Mesothelial cell of epicardium (in vitro differentiated cells): ENCODE data around the gene PRSS56. TPM values are rescaled to one million over a fixed set of nuclear protein-coding genes. Genes with fewer than 3 reads are reported as not detected.

ENCODE experiments used
- DNase-seq, 2 experiments: peaks; one replicate each; pipeline ENCODE4 v3.0.0; 2021; ENCODE audit warnings: low spot score in 2 of 2; ENCODE audit not compliant: unreplicated experiment in 2 of 2
- H3K27ac Mint-ChIP-seq: 2 replicates; pipeline ENCODE4 v1.8.0; 2021; ENCODE audit warnings: mixed read lengths
- H3K27me3 Mint-ChIP-seq: 2 replicates; pipeline ENCODE4 v1.8.0; 2021; ENCODE audit warnings: low read depth, mixed read lengths
- H3K36me3 Mint-ChIP-seq: 2 replicates; pipeline ENCODE4 v1.8.0; 2021; ENCODE audit warnings: mixed read lengths
- H3K4me1 Mint-ChIP-seq: 2 replicates; pipeline ENCODE4 v1.8.0; 2021; ENCODE audit warnings: mixed read lengths
- H3K4me3 Mint-ChIP-seq: 2 replicates; pipeline ENCODE4 v1.8.0; 2021; ENCODE audit warnings: mild to moderate bottlenecking, moderate library complexity, mixed read lengths
- H3K9me3 Mint-ChIP-seq: 2 replicates; pipeline ENCODE4 v1.8.0; 2021; ENCODE audit warnings: mixed read lengths
- total RNA-seq: library from RNA; stranded (reverse); gene quantifications from 3 replicates; pipeline ENCODE4 v1.2.1, GENCODE V29; 2021
- TF ChIP-seq, protein P1 (sequence below): fragments of 200-600 bp; sonication (generic); IDR thresholded peaks from one replicate; pipeline ENCODE4 v1.5.0; 2021; ENCODE audit warnings: antibody characterized with exemption; ENCODE audit not compliant: unreplicated experiment

The PRSS56 gene
- total RNA-seq = 0.09 TPM in 1 of 3 replicates, not detected in the others

DNA sequence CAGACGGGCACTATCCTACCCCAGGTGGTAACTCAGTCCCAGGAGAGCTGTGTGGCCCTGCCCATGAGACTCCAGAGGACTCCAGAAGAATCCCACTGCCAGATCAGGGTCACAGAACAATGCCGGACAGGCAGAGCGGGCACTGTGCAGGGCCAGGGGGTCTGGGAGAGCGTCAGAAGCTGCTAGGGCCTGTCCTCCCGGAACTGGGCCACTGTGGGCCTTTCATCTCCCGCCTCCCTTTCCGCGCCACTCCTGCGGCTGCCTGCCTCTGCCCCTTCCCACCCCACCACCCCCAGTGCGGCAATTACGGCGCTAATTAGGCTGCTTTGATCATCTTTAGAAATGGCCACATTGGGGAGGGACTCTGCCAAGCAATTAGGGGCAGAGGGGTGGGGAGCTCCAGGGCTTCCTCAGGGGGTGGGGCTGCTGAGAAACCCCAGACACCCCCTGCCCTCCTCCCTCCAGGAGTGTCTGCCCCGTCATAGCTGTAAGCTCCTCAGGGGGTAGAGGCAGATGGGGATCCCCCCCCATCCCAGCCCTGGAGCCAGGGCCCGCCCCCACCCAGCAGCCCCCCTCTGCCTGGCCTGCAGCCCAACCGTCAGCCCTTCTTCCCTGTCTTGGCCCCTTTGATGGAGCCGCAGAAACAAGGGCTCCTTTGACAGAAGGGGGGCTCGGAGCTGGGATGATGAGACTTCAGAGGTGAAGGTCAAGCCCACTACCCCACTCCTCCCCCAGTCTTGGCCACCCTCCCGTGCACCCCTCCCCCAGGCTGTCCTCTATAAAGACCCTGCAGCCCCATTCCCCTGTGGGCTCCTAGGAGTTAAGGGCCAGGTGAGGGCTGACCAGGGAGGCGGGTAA lies at the start of gene PRSS56:
Gene PRSS56, plus strand, starts transcription at position 808 of the 858 bp plus-strand sequence. CDS start 211 bp downstream, outside the sequence.
- no peak for DNase-seq
- Mint-ChIP-seq H3K36me3 (no peaks in the 10 kb centered on the region), H3K27ac (no peak within 1 kb of the TSS), H3K9me3 (no peaks in the 10 kb centered on the region), H3K27me3 (peaks cover 74% of the 10 kb centered on the region), H3K4me1 (peaks cover 8% of the 10 kb centered on the region), H3K4me3 (no peak within 1 kb of the TSS)
- TF ChIP-seq, protein P1, sequence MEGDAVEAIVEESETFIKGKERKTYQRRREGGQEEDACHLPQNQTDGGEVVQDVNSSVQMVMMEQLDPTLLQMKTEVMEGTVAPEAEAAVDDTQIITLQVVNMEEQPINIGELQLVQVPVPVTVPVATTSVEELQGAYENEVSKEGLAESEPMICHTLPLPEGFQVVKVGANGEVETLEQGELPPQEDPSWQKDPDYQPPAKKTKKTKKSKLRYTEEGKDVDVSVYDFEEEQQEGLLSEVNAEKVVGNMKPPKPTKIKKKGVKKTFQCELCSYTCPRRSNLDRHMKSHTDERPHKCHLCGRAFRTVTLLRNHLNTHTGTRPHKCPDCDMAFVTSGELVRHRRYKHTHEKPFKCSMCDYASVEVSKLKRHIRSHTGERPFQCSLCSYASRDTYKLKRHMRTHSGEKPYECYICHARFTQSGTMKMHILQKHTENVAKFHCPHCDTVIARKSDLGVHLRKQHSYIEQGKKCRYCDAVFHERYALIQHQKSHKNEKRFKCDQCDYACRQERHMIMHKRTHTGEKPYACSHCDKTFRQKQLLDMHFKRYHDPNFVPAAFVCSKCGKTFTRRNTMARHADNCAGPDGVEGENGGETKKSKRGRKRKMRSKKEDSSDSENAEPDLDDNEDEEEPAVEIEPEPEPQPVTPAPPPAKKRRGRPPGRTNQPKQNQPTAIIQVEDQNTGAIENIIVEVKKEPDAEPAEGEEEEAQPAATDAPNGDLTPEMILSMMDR = no peak

DNA sequence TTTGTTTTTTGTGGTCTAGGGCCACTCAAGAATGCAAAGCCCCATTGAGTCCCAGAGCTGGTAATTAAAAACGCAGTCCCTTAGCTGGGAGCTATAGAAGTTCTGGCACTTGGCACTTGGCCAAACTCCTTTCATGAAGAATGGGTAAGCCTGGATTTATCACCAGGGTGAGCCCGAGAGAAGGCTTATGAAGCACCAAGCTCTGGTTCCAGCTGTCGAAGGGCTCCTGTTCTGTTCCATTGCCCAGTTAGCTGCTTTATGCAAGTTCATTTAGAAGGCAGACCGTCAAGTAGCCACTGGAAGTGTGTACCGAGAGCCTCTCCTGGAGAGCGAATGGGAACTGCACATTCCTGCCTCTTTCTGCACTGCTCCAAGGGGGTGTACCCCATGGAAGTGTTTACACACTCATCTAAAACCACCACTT lies 46.7 kb upstream of the PRSS56 start:
- TF ChIP-seq, protein P1 = no peak
- H3K4me1 Mint-ChIP-seq = peaks cover 11% of the 10 kb centered on the region
- no peak for DNase-seq
- H3K9me3 Mint-ChIP-seq = peaks cover 18% of the 10 kb centered on the region
- H3K27me3 Mint-ChIP-seq = peaks cover 80% of the 10 kb centered on the region
- no peak overlapping the region for H3K4me3 Mint-ChIP-seq
- H3K36me3 Mint-ChIP-seq = peaks cover 5% of the 10 kb centered on the region
- H3K27ac Mint-ChIP-seq = no peak overlapping the region

DNA sequence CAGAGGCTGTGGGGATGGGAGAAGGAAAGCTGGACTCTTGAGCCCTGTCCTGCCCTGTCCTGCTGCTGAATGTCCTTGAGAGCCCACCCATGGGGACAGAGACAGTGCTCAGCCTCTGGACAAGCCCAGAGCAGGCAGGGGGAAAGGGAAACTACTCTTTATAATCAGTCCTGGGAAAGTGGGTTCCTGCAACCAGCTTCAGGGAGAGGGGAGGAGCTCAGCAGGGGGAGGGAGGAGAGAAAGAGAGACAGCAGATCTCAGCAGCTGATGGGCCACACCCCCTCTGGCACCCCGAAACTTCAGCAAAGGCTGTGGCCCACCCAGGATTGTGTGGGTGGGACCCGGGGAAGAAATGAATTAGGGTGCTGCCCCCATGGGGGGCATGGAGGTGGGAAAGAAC lies 44.1 kb upstream of the PRSS56 start:
- H3K4me3 Mint-ChIP-seq = no peak overlapping the region
- H3K27ac Mint-ChIP-seq = no peak overlapping the region
- H3K36me3 Mint-ChIP-seq = peaks cover 5% of the 10 kb centered on the region
- H3K4me1 Mint-ChIP-seq = peaks cover 11% of the 10 kb centered on the region
- DNase-seq = no peak
- TF ChIP-seq, protein P1 = no peak
- H3K27me3 Mint-ChIP-seq = peaks cover 69% of the 10 kb centered on the region
- H3K9me3 Mint-ChIP-seq = peaks cover 18% of the 10 kb centered on the region

DNA sequence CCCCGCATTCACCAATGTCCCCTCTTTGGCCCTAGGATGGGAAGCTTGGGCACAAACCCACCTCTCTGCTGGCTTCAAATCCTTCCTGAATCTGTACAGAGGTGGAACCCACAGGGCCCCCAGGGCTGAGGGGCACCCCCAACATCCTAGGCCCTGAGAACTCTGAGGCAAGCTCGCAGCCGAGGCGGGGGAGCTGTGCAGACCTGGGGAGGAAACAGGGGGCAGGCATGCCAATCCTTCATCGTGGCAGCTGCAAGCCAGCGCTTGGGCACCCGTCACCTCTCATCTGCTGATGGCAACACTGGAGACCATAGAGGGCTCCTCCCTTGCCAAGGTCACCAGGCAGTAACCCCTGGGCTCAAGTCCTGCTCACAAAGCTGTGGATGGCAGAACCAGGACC lies 43.4 kb upstream of the PRSS56 start:
- Mint-ChIP-seq H3K4me1 (peaks cover 11% of the 10 kb centered on the region), H3K27me3 (peaks cover 69% of the 10 kb centered on the region), H3K36me3 (peaks cover 5% of the 10 kb centered on the region), H3K27ac (no peak overlapping the region), H3K4me3 (no peak overlapping the region), H3K9me3 (peaks cover 12% of the 10 kb centered on the region)
- TF ChIP-seq, protein P1 = no peak
- DNase-seq = no peak

DNA sequence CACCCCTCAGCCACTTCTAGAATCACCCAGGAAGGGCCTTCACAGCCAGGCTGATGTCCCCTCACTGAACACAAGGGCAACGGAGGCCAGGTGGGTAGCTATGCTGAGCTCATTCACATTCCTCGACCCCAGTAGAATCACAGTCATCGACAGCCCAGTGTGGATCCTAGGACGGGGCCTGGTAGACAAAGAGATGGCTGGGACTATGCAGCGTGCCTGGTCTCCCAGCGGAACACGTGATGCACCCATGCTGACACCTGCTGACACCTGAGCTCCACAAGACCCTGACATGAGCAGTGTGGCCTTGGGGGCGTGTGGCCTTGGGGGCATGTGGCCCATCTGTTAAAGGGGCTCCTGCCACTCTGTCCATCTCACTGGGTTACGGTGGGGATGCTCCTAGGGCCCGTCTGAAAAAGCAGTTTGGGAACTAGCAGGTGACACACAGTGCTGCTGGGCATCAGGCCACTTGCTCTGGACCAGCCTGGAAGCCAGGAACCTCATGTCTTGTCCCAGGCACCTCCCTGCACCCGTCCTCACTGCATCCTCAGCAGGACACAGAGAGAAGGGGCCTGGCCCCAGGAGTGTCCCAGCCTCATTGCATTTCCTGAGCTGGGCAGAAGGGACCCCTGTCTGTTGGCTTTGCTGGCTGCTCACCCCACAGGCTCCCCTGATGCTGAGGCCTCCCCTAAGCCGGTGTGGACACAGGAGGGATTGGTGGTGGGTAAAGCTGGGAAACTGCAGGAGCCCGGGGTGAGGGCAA lies 42.3 kb upstream of the PRSS56 start:
- Mint-ChIP-seq H3K27me3 (peaks cover 68% of the 10 kb centered on the region), H3K27ac (no peak overlapping the region), H3K36me3 (no peaks in the 10 kb centered on the region), H3K4me1 (peaks cover 8% of the 10 kb centered on the region), H3K4me3 (no peak overlapping the region), H3K9me3 (peaks cover under 1% of the 10 kb centered on the region)
- DNase-seq = no peak
- TF ChIP-seq, protein P1 = no peak
